ENCODE results near the gene ADAD2. TPM values are rescaled to one million over a fixed set of nuclear protein-coding genes. Genes with fewer than 3 reads are reported as not detected.
A peak's percentile ranks its signal among the peaks of the same experiment; 100 is the strongest.

ADAD2 gene
- total and polyA plus RNA-seq, 9 of the 15 experiments (the other 6 are each of a cell fraction or from before 2014, with no cell fraction given) = 0.07 TPM; not detected in 8

GRCh38 chr16:84186685-84187437 lies 4.1 kb upstream of the ADAD2 start, which contains the start of gene TAF1C (continued):
- no peak for TF ChIP-seq CLOCK (CRISPR knock-in tag; IDR thresholded peaks at IDR 0.05; ENCODE audit: borderline replicate concordance)
- TF ChIP-seq SP1 (CRISPR knock-in tag; IDR thresholded peaks at IDR 0.05) = peak; percentile 38; the same call in 1 of the 2 replicates
- peak; percentile 72 for TF ChIP-seq BHLHE40 (IDR thresholded peaks at IDR 0.05; ENCODE audit: low read length)
- no peak for TF ChIP-seq ZNF695 (CRISPR knock-in tag; IDR thresholded peaks at IDR 0.05)
- no peak for TF ChIP-seq HNRNPH1 (optimal IDR thresholded peaks at IDR 0.05; ENCODE audit: low read depth, low read length)
- 0 out of 2 replicates have a peak, but pooled peaks have one; percentile 14 for TF ChIP-seq CBX5 (IDR thresholded peaks at IDR 0.05; ENCODE audit: borderline replicate concordance, low read depth)
- TF ChIP-seq PHB (CRISPR knock-in tag; IDR thresholded peaks at IDR 0.05) = 0 out of 2 replicates have a peak, but pooled peaks have one; percentile 56
- TF ChIP-seq TBL1XR1 (IDR thresholded peaks at IDR 0.05; ENCODE audit: low read length in 2 of 2) = peak; percentile 17 to 43; a peak in 3 of 4 replicates
- no peak for TF ChIP-seq SMARCA5 (IDR thresholded peaks at IDR 0.05)
- no peak for TF ChIP-seq NFE2 (IDR thresholded peaks at IDR 0.05; ENCODE audit: low read depth)
- no peak for TF ChIP-seq FOS (IDR thresholded peaks at IDR 0.05; ENCODE audit: extremely low read depth, insufficient read length)
- TF ChIP-seq FOXA1 (IDR thresholded peaks at IDR 0.05; ENCODE audit: borderline replicate concordance) = no peak
- TF ChIP-seq SMAD1 (IDR thresholded peaks at IDR 0.05; ENCODE audit: low read depth, low read length, partially characterized antibody) = no peak
- TF ChIP-seq ZNF133 (CRISPR knock-in tag; IDR thresholded peaks at IDR 0.05) = no peak
- no peak for TF ChIP-seq ZNF121 (CRISPR knock-in tag; conservative IDR thresholded peaks at IDR 0.05)
- TF ChIP-seq CBX8 (IDR thresholded peaks at IDR 0.05; ENCODE audit: borderline replicate concordance, extremely low read depth, low read depth, low read length, poor library complexity, severe bottlenecking) = no peak
- TF ChIP-seq GMEB1 (CRISPR knock-in tag; IDR thresholded peaks at IDR 0.05) = no peak; the same call in 1 of the 2 replicates
- no peak for TF ChIP-seq HDAC6 (IDR thresholded peaks at IDR 0.05; ENCODE audit: low read depth, low read length)
- no peak for TF ChIP-seq NFATC3 (IDR thresholded peaks at IDR 0.05)
- TF ChIP-seq CTBP1 (IDR thresholded peaks at IDR 0.05; ENCODE audit: borderline replicate concordance) = peak; percentile 85; the same call in 1 of the 2 replicates
- no peak for TF ChIP-seq AFF1 (IDR thresholded peaks at IDR 0.05; ENCODE audit: low read depth in 1 of 2, partially characterized antibody in 2 of 2)

All from K562 (cell line).